ENCODE measurements around the gene APBB2. TPM values are rescaled to one million over a fixed set of nuclear protein-coding genes. Genes with fewer than 3 reads are reported as not detected.

Gene APBB2
- total and polyA plus RNA-seq, 10 of the 15 experiments (the other 5 are each of a cell fraction or from before 2014, with no cell fraction given), result 2.7 to 24.6 (median 19.0) TPM

DNA sequence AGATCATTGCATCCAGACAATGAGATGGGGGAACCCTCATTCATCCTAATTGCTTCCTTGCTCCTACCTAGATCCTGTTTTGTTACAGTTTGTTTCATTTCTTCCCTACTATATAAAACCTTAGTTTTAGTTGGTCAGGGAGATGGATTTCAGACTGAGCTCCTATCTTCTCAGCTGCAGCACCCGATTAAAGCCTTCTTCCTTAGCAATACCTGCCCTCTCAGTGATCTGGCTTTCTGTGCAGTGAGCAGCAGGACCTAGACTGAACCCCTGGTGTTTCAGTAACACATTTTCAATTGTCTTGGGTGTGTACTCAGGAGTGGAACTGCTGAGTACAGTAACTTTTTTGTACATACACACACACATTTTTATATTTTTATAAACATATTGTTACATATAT, 187.4 kb downstream of the APBB2 start:
- no TSS peak for BruUV-seq (replicated peaks)
- peaks cover 19% of the 10 kb centered on the region; the same call in 2 of the 3 replicates for H3K9me3 ChIP-seq (replicated peaks; ENCODE audit: control insufficient read depth, insufficient read depth, low read length)
- FAIRE-seq (no peak), ATAC-seq (no peak), DNase-seq (ENCODE audit: low read depth, low spot score) (no peak)
- no peak overlapping the region for H3K9ac ChIP-seq (ENCODE audit: control insufficient read depth, insufficient read depth, low read length)
- no peaks in the 10 kb centered on the region for H3K4me1 ChIP-seq (ENCODE audit: control insufficient read depth, insufficient read depth, low read length)
- H3K4me2 ChIP-seq (ENCODE audit: control insufficient read depth, insufficient read depth), result no peak overlapping the region
- H3K27ac ChIP-seq (ENCODE audit: control insufficient read depth, insufficient read depth), result no peak overlapping the region
- 0 out of 2 replicates have a peak, but pooled peaks have one; percentile 46 for TF ChIP-seq CBX5 (IDR thresholded peaks at IDR 0.05; ENCODE audit: low read depth)
- no peak for TF ChIP-seq RFX5 (IDR thresholded peaks at IDR 0.05; ENCODE audit: low read depth, low read length)
- intact Hi-C loops (cut with micrococcal nuclease; ENCODE audit: unreplicated experiment) (no loop called here), in situ Hi-C loops (cut with MboI) (loop anchor here (10.0 kb wide), 1 partner anchor 62 kb away; no protein-coding TSS in a partner anchor)
- H3K4me3 ChIP-seq, result no peak overlapping the region
- RAD21 ChIA-PET (ENCODE audit: unreplicated experiment), result no interaction called here
- no peaks in the 10 kb centered on the region for H3K27me3 ChIP-seq (replicated peaks in 1 of 2; ENCODE audit: control insufficient read depth in 2 of 2, insufficient read depth in 2 of 2, low read length in 1 of 2)
- CTCF ChIA-PET, result no interaction called here
- SMC1A ChIA-PET (ENCODE audit: uncharacterized antibody, unreplicated experiment), result no interaction called here
- no peaks in the 10 kb centered on the region for H4K20me1 ChIP-seq (ENCODE audit: control insufficient read depth, insufficient read depth)
- 100% methylated on average over 1 of the region's 1 CpG for WGBS (ENCODE audit: insufficient coverage, insufficient replicate concordance, low lambda C conversion rate, missing lambda C conversion rate)
- H3K36me3 ChIP-seq (ENCODE audit: control insufficient read depth in 2 of 2, insufficient read depth in 2 of 2, low read length in 1 of 2), result no peaks in the 10 kb centered on the region; a peak in 1 of 4 replicates
- H2AFZ ChIP-seq (ENCODE audit: control insufficient read depth, low read depth, low read length), result no peak overlapping the region
- no peaks in the 10 kb centered on the region for H3K79me2 ChIP-seq (ENCODE audit: control insufficient read depth, insufficient read depth, low read length)
- POLR2A ChIA-PET, result no interaction called here

DNA sequence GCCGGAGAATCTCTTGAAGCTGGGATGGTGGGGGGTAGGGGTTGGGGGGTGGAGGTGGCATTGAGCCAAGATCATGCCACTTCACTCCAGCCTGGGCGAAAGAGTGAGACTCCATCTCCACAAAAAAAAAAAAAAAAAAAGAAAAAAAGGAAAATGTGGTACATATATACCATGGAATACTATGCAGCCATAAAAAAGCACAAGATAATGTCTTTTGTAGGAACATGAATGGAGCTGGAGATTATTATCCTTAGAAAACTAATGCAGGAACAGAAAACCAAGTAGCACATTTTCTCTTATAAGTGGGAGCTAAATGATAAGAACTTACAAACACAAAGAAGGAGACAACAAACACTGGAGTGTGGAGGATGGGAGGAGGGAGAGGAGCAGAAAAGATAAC, 188.5 kb downstream of the APBB2 start:
- intact Hi-C loops (cut with micrococcal nuclease; ENCODE audit: unreplicated experiment) (no loop called here), in situ Hi-C loops (cut with MboI) (loop anchor here (10.0 kb wide), 1 partner anchor 61 kb away; no protein-coding TSS in a partner anchor)
- Histone ChIP-seq H3K9me3 (replicated peaks; ENCODE audit: control insufficient read depth, insufficient read depth, low read length) (peaks cover 22% of the 10 kb centered on the region), H3K27ac (ENCODE audit: control insufficient read depth, insufficient read depth) (no peak overlapping the region), H4K20me1 (ENCODE audit: control insufficient read depth, insufficient read depth) (no peaks in the 10 kb centered on the region), H3K27me3 (replicated peaks in 1 of 2; ENCODE audit: control insufficient read depth in 2 of 2, insufficient read depth in 2 of 2, low read length in 1 of 2) (no peaks in the 10 kb centered on the region), H3K4me2 (ENCODE audit: control insufficient read depth, insufficient read depth) (no peak overlapping the region), H3K4me3 (no peak overlapping the region), H3K4me1 (ENCODE audit: control insufficient read depth, insufficient read depth, low read length) (no peaks in the 10 kb centered on the region), H3K36me3 (ENCODE audit: control insufficient read depth in 2 of 2, insufficient read depth in 2 of 2, low read length in 1 of 2) (no peaks in the 10 kb centered on the region; a peak in 1 of 4 replicates), H3K79me2 (ENCODE audit: control insufficient read depth, insufficient read depth, low read length) (no peaks in the 10 kb centered on the region), H2AFZ (ENCODE audit: control insufficient read depth, low read depth, low read length) (no peak overlapping the region), H3K9ac (ENCODE audit: control insufficient read depth, insufficient read depth, low read length) (no peak overlapping the region)
- 100% methylated on average over 1 of the region's 2 CpGs for WGBS (ENCODE audit: insufficient coverage, insufficient replicate concordance, low lambda C conversion rate, missing lambda C conversion rate)
- FAIRE-seq (no peak), ATAC-seq (no peak), DNase-seq (ENCODE audit: low read depth, low spot score) (no peak)
- ChIA-PET POLR2A (interaction anchor here (0.7 kb wide), 1 partner anchor 97 kb away, joined by 6 read pairs; no protein-coding TSS in a partner anchor), CTCF (no interaction called here), SMC1A (ENCODE audit: uncharacterized antibody, unreplicated experiment) (interaction anchor here (0.8 kb wide), 1 partner anchor 187 kb away, joined by 3 read pairs; no protein-coding TSS in a partner anchor), RAD21 (ENCODE audit: unreplicated experiment) (no interaction called here)
- BruUV-seq (replicated peaks), result no TSS peak
- TF ChIP-seq, protein P1, sequence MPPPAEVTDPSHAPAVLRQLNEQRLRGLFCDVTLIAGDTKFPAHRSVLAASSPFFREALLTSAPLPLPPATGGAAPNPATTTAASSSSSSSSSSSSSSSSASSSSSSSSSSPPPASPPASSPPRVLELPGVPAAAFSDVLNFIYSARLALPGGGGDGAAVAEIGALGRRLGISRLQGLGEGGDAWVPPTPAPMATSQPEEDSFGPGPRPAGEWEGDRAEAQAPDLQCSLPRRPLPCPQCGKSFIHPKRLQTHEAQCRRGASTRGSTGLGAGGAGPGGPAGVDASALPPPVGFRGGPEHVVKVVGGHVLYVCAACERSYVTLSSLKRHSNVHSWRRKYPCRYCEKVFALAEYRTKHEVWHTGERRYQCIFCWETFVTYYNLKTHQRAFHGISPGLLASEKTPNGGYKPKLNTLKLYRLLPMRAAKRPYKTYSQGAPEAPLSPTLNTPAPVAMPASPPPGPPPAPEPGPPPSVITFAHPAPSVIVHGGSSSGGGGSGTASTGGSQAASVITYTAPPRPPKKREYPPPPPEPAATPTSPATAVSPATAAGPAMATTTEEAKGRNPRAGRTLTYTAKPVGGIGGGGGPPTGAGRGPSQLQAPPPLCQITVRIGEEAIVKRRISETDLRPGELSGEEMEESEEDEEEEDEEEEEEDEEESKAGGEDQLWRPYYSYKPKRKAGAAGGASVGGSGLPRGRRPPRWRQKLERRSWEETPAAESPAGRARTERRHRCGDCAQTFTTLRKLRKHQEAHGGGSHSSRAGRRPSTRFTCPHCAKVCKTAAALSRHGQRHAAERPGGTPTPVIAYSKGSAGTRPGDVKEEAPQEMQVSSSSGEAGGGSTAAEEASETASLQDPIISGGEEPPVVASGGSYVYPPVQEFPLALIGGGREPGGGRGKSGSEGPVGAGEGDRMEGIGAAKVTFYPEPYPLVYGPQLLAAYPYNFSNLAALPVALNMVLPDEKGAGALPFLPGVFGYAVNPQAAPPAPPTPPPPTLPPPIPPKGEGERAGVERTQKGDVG (CRISPR knock-in tag; IDR thresholded peaks at IDR 0.05), result no peak
- TF ChIP-seq RAD51 (IDR thresholded peaks at IDR 0.05) (no peak), NR2C2 (IDR thresholded peaks at IDR 0.05; ENCODE audit: borderline replicate concordance, control insufficient read depth, insufficient read length, low read depth) (no peak), TCF12 (IDR thresholded peaks at IDR 0.05; ENCODE audit: low read depth, low read length) (no peak)
- TF ChIP-seq, protein P2, sequence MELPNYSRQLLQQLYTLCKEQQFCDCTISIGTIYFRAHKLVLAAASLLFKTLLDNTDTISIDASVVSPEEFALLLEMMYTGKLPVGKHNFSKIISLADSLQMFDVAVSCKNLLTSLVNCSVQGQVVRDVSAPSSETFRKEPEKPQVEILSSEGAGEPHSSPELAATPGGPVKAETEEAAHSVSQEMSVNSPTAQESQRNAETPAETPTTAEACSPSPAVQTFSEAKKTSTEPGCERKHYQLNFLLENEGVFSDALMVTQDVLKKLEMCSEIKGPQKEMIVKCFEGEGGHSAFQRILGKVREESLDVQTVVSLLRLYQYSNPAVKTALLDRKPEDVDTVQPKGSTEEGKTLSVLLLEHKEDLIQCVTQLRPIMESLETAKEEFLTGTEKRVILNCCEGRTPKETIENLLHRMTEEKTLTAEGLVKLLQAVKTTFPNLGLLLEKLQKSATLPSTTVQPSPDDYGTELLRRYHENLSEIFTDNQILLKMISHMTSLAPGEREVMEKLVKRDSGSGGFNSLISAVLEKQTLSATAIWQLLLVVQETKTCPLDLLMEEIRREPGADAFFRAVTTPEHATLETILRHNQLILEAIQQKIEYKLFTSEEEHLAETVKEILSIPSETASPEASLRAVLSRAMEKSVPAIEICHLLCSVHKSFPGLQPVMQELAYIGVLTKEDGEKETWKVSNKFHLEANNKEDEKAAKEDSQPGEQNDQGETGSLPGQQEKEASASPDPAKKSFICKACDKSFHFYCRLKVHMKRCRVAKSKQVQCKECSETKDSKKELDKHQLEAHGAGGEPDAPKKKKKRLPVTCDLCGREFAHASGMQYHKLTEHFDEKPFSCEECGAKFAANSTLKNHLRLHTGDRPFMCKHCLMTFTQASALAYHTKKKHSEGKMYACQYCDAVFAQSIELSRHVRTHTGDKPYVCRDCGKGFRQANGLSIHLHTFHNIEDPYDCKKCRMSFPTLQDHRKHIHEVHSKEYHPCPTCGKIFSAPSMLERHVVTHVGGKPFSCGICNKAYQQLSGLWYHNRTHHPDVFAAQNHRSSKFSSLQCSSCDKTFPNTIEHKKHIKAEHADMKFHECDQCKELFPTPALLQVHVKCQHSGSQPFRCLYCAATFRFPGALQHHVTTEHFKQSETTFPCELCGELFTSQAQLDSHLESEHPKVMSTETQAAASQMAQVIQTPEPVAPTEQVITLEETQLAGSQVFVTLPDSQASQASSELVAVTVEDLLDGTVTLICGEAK (IDR thresholded peaks at IDR 0.05; ENCODE audit: borderline replicate concordance), result no peak
- TF ChIP-seq, protein P3, sequence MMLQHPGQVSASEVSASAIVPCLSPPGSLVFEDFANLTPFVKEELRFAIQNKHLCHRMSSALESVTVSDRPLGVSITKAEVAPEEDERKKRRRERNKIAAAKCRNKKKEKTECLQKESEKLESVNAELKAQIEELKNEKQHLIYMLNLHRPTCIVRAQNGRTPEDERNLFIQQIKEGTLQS (IDR thresholded peaks at IDR 0.05; ENCODE audit: borderline replicate concordance, extremely low read depth, low read depth, low read length), result no peak
